HG03108 (cell line): Measurements from ENCODE around the gene ZDHHC18.

Experiments used
- ATAC-seq: cut with Tn5 transposase; IDR thresholded peaks from one replicate; pipeline ENCODE4 v1.9.1; 2021; ENCODE audit warnings: moderate library complexity; ENCODE audit not compliant: unreplicated experiment

The ZDHHC18 gene

DNA sequence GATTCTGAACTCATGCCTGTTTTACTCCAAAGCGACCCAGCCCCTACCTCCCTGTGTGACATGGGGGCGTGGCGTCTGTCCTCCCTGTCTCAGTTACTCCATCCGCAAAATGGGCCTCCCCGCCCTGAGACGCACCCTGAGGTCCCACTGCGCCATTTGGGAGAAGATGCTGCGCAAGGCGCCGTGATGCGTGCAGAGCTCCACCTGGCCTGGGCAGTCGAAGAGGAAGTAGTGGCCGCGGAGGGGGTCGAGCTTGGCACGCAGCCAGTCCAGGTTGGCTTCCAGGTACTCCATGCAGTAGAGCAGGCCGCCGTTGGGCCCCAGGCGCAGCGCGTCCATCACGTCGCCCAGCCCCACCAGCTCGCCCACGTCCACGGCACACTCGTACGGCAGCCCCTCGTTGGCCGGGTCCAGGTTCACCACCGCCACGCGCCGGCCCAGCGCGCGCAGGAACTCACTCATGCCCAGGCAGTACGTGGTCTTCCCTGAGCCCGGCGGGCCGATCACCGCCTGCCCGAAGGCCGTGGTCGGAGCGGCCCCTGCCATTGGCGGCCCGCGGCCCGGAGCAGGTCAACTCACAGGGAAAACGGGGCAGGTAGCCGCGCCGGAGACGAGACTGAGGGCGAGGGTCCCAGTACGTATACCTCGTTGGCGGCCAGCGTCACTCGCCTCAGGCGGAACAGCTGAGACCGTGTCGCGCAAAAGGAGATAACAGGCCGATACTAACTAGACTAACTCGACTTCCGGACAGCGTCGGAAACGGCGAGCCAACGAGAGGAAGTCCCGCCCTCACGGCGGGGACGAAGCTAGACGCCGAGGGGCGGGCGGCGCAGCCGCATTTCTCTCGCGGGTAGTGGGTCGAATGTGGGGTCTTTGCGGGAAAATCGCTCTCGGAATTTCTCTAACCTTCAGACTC is 63.3 kb downstream of the ZDHHC18 start, which contains the start of gene GPN2:
Gene GPN2, minus strand, starts transcription at position 733 of the 916 bp plus-strand sequence. Its CDS starts 187 bp downstream, at position 546.
- ATAC-seq: peak; percentile 82

GRCh38 chr1:26890467-26890796 is 63.9 kb downstream of the ZDHHC18 start:
- peak; percentile 17 for ATAC-seq

GRCh38 chr1:26894263-26894662 is 67.8 kb downstream of the ZDHHC18 start:
- ATAC-seq: no peak

DNA sequence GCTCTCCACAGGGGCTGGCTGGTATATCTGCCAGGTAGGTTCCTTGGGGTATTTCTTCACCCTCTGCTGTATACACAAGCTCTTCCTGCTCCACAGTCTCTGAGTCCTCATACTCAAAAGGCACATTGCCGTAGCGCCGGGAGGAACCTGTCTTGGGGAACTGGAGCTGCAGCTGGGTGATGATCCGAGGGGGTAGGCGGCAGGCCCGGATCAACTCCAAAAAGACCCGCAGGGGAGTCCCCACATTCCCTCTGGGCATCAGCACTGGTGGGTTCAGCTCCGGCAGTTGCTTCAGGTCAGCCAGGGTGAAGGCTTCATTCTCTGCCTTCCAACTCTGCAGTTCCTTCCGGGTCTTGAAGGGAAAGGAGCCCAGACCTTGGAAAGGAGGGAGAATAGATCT is 70.9 kb downstream of the ZDHHC18 start:
- no peak for ATAC-seq

- ATAC-seq: peak; percentile 81
These were observed 73.7 kb downstream of the ZDHHC18 start, which contains the start of gene GPATCH3 for GRCh38 chr1:26900001-26900814. Gene GPATCH3, minus strand, starts transcription at chr1:26900467. Its CDS starts 25 bp downstream, at chr1:26900442.

DNA sequence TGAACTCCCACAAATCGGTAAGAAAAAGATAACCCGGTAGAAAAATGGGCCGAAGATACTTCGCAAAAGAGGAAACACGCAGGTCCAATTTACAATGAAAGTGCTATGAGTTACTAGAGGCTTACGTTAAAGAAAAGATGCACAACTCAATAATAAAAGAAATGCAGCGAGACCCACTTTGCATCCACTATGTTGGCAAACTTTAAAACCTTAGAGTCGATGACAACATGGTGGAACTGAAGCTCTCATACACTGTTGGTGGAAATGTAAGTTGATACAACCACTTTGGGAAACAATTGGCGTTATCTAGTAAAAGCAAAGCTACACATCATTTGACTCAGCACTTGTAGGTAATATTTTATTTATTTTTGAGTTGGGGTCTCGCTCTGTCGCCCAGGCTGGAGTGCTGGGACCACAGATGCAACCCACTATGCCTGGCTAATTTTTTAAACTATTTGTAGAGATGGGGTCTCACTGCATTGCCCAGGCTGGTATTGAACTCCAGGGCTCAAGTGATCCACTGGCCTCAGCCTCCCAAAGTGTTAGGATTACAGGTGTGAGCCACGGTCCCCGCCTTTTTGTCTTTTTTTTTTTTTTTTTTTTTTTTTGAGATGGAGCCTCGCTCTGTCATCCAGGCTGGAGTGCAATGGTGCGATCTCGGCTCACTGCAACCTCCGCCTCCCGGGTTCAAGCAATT is 74.5 kb downstream of the ZDHHC18 start:
- ATAC-seq: no peak
